Right forelimb (tissue), 1 donor: ENCODE measurements around the gene PDHB.
A peak's percentile ranks its signal among the peaks of the same experiment; 100 is the strongest.

Experiments used
- DNase-seq: peaks from one replicate; pipeline ENCODE4 v3.0.0-alpha.2; 2018

The PDHB gene

DNA sequence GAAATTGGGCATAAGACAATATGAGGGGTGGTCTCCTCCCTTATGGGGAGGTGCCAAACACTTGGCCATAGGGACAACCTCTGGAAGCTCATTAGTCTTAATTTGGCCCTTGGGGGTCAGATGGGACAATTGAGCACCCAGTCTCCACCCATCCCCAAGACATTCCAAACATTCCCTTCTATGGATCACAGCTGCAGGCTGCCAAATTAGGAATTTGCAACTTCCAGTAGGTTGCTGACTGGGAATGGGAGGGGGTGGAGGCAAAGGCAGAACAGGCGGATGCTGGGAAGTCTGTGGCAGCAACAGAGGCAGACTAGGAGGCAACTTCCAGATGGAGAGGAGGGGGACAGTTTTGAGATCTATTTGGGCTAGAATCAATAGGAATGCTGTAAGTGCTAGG is 1.4 kb upstream of the PDHB start:
- DNase-seq, result no peak

DNA sequence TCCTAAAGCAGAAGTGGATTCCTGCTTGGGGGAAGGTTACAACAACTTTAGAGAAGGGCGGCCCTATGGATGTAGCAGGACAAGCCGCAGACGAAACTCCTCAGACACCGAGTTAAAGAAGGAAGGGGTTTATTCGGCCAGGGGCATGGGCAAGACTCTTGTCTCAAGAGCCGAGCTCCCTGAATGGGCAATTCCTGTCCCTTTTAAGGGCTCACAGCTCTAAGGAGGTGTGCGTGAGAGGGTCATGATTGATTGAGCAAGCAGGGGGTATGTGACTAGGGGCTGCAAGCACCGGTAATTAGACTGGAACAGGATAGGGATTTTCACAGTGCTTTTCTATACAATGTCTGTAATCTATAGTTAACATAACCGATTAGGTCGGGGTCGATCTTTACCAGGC is 879 bp upstream of the PDHB start:
- DNase-seq, result no peak

DNA sequence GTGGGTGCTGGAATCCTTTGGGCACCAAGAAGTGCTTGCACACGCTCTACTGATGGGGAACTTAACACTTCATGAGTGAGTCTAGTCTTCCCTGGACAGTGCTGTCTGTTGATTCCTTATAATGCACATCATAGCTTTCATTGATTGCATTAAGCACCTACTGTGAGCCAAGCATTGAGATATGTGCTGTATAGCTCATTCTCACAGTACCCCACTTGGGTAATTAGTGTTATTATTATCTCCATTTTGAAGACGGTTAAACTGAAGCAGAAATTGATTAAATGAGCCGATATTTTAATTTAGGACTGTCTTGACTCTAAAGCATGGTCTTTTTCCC is 504 bp upstream of the PDHB start:
- DNase-seq, result no peak

- no peak for DNase-seq
Observed at GRCh38 chr3:58432905-58433304, 727 bp downstream of the PDHB start.

GRCh38 chr3:58429657-58430056 is 4.0 kb downstream of the PDHB start:
- DNase-seq, result no peak

GRCh38 chr3:58427661-58428361 is 5.8 kb downstream of the PDHB start:
- DNase-seq, result no peak

GRCh38 chr3:58425782-58426181 is 7.8 kb downstream of the PDHB start:
- DNase-seq, result no peak

- DNase-seq, result no peak
Observed at GRCh38 chr3:58424613-58425012, 9.0 kb downstream of the PDHB start.

GRCh38 chr3:58422756-58423325 is 10.8 kb downstream of the PDHB start:
- no peak for DNase-seq

- DNase-seq, result no peak
Observed at GRCh38 chr3:58421004-58421403, 12.6 kb downstream of the PDHB start.

DNA sequence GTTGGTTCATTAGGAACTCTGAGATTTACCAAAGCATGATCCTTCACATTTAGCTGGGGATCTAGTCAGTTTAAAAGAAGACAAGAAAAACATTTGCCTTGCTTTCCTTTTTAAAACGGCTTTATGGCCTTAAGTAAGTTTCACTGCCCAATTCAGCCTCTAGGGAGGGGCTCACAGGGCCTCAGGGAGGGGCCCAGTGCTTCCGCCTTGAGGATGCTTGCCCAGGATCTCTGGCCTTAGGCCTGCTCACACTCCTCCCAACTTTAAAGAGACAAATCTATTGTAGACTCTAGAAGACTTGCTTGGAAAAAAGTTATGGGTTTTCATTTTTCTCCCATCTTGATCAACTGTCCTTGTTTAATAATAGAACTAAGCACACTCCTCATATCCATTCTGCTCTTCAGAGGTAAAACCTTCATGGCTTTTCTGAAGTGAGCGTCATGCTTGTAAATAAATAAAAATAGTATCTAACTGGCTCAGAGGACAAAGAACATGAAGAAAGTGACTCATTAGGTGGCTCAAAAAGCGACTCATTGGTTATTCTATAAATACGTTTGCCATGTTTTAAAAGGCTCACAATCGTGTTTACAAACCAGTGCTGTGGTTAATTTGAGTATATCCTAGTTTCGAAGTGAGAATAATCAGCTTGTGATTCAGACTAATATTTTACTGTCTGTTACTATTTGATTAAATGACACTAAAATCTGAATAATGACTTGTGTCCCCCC is 13.7 kb downstream of the PDHB start:
- DNase-seq, result peak; percentile 52

DNA sequence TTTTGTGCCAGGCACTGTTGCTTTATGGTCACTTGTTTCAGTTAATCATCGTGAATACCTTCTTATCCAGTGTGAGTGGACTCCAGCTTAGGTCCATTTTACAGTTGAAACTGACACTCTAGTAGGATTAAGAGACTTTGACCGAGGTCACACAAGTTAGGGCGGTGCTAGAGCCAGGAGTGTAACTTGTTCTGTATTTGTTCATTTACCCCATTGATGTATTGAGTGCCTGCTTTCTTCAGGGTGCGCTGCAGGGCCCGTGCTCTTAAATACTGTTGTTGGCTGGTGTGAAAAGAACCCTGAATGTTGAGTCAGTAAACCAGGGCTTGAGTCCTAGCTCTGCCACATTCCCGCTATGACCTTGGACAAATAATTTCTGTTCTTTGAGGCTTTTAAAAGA is 15.4 kb downstream of the PDHB start:
- DNase-seq, result no peak

DNA sequence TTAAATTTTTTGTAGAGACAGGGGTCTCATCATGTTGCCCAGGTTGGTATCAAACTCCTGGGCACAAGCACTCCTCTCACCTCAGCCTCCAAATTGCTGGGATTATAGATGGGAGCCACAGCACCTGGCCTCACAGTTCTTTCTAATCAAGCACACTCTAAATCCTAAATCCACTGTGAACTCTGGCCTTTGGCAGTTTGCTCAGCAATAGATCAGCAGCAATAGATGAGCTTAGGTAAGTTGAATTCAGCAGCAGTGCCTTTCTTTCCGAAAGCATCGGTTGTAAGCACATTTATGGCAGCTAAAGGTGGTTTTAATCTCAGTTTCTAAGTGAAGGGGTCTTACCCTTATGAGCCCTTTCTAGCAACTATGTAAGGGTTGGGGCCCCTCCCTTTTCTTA is 16.6 kb downstream of the PDHB start:
- DNase-seq, result no peak

DNA sequence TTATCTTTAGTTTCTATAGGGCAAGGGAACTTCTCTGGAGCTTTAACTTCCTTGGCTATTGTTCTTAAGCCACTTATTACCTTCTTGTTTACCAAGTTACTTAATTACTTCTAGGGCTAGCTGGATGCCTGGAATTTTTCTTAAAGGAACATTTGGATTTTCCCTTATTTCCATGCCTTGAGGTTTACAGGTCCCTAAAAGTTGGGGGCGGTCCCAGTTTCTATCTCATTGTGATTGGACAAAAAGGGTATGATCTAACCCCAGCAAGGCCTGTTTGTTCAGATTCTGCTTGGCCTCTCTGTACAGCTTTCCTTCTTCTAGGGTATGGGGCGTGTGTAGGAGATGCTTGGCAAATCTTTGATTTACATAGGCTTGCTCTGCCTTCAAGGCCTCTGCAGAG is 17.4 kb downstream of the PDHB start:
- DNase-seq, result no peak

- no peak for DNase-seq
Observed at GRCh38 chr3:58414538-58415197, 19.0 kb downstream of the PDHB start.

DNA sequence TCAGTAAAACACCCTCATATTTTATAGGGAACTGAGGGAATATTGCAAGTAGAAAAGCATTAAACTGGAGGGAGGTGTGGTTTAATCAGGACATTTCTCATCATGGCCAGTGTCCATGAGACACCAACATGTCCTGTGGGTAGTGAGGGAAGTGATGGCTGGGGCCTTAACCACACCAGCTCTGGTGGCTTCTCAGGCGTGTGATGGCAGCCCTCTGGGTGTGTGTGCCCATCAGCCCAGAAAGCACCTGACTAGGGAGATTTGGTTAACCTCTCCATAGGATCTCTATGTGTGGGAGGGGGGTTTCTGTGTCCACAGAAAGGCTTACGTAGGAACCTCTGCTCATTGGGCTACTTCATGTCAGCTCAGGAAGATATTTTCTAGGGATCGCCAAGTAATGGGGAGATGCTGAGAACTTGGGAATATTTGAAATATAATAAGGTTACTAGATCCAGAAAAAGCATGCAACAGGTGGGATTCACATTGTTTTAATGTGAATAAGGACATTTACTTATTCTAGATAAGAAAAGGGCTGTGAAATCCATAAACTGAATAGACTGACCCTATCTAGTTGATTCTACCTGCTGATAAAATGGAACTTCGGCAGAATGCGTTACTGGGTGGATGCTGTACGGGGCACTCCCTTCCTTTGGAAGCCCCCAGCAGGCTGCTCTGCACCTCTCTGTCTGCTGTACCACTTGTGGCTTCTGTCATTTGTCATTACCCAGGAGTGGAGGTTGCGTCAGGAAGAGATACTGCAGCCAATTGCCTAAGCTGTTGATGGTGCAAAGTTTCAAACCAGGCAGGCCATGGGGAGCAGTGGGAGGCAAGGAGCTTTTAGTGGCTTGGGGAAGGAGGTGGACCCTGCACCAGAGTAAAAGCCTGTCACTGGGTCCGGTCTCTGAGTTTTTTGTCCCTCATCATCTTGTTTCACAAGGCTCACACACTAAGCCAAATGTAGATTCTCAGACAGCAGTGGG is 21.5 kb downstream of the PDHB start:
- DNase-seq, result no peak

- DNase-seq, result no peak
Observed at GRCh38 chr3:58411036-58411435, 22.6 kb downstream of the PDHB start.

DNA sequence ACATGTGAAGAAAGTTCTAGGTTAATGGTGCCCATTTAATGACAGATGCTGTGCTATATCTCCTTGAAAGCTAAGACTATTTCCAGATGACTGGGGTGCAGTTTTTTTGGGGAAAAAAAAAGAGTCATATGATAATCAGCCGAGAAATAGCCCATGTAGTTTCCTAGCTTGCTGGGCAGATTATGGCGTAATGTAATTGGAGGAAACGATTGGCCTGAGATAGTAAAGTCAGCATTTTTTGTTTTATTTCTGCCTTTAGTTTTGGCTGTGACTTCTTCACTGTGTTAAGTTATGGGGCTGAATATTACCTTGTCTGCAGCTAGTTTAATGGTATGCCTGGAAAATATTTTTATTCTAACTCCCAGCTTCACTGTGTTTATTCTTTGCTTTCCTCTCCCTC is 24.0 kb downstream of the PDHB start:
- DNase-seq, result no peak

GRCh38 chr3:58408906-58409305 is 24.7 kb downstream of the PDHB start:
- DNase-seq, result no peak

GRCh38 chr3:58404396-58404795 is 29.2 kb downstream of the PDHB start:
- DNase-seq, result no peak

GRCh38 chr3:58403513-58404109 is 30.0 kb downstream of the PDHB start:
- DNase-seq, result no peak

DNA sequence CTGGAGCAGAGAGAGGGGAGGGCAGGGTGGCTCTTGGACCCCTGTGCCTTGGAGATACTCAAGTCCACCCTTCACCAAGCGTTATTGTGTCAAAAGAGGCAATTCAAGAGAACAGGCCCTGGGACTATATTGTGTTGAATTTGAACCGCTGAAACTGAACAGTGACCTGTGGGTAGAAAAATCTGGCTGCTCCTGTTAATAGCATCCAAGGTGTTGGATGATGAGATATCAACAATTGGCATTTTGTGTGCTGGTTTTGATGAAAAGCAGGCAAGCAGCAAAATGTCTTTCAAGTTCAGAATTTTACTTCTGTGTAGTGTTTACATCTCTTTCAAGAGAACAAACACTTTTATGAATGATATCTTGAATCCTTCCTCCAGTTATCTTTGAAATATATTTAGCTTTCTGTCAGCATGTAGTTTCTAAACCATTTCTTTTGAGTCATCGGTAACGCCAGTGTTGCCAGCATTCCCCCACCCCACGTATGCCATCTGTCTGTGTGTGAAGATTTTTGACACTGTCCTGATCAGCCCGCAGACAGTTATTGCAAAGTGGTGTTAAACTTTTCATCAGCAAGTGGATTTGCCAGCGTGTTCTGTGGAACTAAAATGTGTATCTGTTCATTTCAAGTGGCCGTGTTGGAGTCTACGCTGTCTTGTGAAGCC is 34.8 kb downstream of the PDHB start:
- DNase-seq, result no peak
